GM15510 (cell line): ENCODE data around the gene NUP98.

Experiments
- POLR2A ChIP-seq: IDR thresholded peaks from 3 replicates; pipeline ENCODE4 v1.6.1; 2011; ENCODE audit warnings: borderline replicate concordance; ENCODE audit not compliant: insufficient read length; ENCODE audit errors: extremely low read depth

The NUP98 gene

GRCh38 chr11:3832816-3833215, 35.5 kb upstream of the NUP98 start:
- no peak for TF ChIP-seq POLR2A

GRCh38 chr11:3831378-3832239, 34.3 kb upstream of the NUP98 start:
- TF ChIP-seq POLR2A: no peak

- TF ChIP-seq POLR2A: no peak
Measured at GRCh38 chr11:3830730-3831129, 33.4 kb upstream of the NUP98 start.

GRCh38 chr11:3830088-3830487, 32.7 kb upstream of the NUP98 start:
- TF ChIP-seq POLR2A: no peak

GRCh38 chr11:3827434-3828186, 30.3 kb upstream of the NUP98 start:
- no peak for TF ChIP-seq POLR2A

- TF ChIP-seq POLR2A: no peak
Measured at GRCh38 chr11:3826721-3827120, 29.4 kb upstream of the NUP98 start.

- peak; percentile 21 for TF ChIP-seq POLR2A
Measured at GRCh38 chr11:3825473-3826154, 28.3 kb upstream of the NUP98 start.

GRCh38 chr11:3824714-3825472, 27.5 kb upstream of the NUP98 start:
- TF ChIP-seq POLR2A: no peak

GRCh38 chr11:3823762-3824506, 26.6 kb upstream of the NUP98 start:
- no peak for TF ChIP-seq POLR2A

GRCh38 chr11:3823303-3823702, 25.9 kb upstream of the NUP98 start:
- no peak for TF ChIP-seq POLR2A

- TF ChIP-seq POLR2A: no peak
Measured at GRCh38 chr11:3822312-3822711, 25.0 kb upstream of the NUP98 start.

- TF ChIP-seq POLR2A: no peak
Measured at GRCh38 chr11:3820971-3821370, 23.6 kb upstream of the NUP98 start.

- no peak for TF ChIP-seq POLR2A
Measured at GRCh38 chr11:3817181-3817800, 19.9 kb upstream of the NUP98 start.
